GM06990 (cell line): ENCODE measurements around the gene BRINP1.

Source experiments
- DNase-seq: peaks from one replicate; pipeline ENCODE4 v3.0.0-alpha.2; 2011; ENCODE audit not compliant: insufficient read length; ENCODE audit errors: extremely low read depth
- H3K27me3 ChIP-seq: replicated peaks from 2 replicates; pipeline ENCODE4 v1.6.0; 2011; ENCODE audit warnings: low read length; ENCODE audit not compliant: control insufficient read depth, insufficient read depth
- H3K36me3 ChIP-seq: 2 replicates; pipeline ENCODE4 v1.5.1; 2011; ENCODE audit warnings: low read length; ENCODE audit not compliant: control insufficient read depth, insufficient read depth
- H3K4me3 ChIP-seq: replicated peaks from 2 replicates; pipeline ENCODE4 v1.5.1; 2011; ENCODE audit warnings: low read depth, mild to moderate bottlenecking, control low read depth, low read length
- CTCF ChIP-seq: IDR thresholded peaks from 2 replicates; pipeline ENCODE4 v1.5.1; 2011; ENCODE audit warnings: low read length, control low read depth, mild to moderate bottlenecking, inconsistent platforms; ENCODE audit not compliant: insufficient read depth, poor library complexity, severe bottlenecking

BRINP1 gene

GRCh38 chr9:119298076-119298853 lies 71.0 kb downstream of the BRINP1 start:
- H3K36me3 ChIP-seq = no peaks in the 10 kb centered on the region
- DNase-seq = no peak
- no peak overlapping the region for H3K4me3 ChIP-seq
- TF ChIP-seq CTCF = no peak
- H3K27me3 ChIP-seq = no peaks in the 10 kb centered on the region

- DNase-seq = no peak
- no peaks in the 10 kb centered on the region for H3K36me3 ChIP-seq
- H3K27me3 ChIP-seq = no peaks in the 10 kb centered on the region
- H3K4me3 ChIP-seq = no peak overlapping the region
- TF ChIP-seq CTCF = no peak
These were observed 77.7 kb downstream of the BRINP1 start for GRCh38 chr9:119291554-119291953.

- DNase-seq = no peak
- Histone ChIP-seq H3K27me3 (no peaks in the 10 kb centered on the region), H3K4me3 (no peak overlapping the region), H3K36me3 (no peaks in the 10 kb centered on the region)
- TF ChIP-seq CTCF = peak; percentile 79
These were observed 79.3 kb downstream of the BRINP1 start for GRCh38 chr9:119289740-119290433.

GRCh38 chr9:119284587-119285337 lies 84.5 kb downstream of the BRINP1 start:
- no peak for TF ChIP-seq CTCF
- Histone ChIP-seq H3K36me3 (no peaks in the 10 kb centered on the region), H3K27me3 (no peaks in the 10 kb centered on the region), H3K4me3 (no peak overlapping the region)
- no peak for DNase-seq

- TF ChIP-seq CTCF = peak; percentile 9
- Histone ChIP-seq H3K27me3 (no peaks in the 10 kb centered on the region), H3K36me3 (no peaks in the 10 kb centered on the region), H3K4me3 (no peak overlapping the region)
- no peak for DNase-seq
These were observed 85.1 kb downstream of the BRINP1 start for GRCh38 chr9:119284118-119284517.
